OCI-LY3 (cell line): Measurements from ENCODE around the gene GMPS.

Source experiments
- CTCF ChIP-seq: fragments of 200-600, 300-600 bp; sonication (generic); IDR thresholded peaks from 2 replicates; pipeline ENCODE4 v1.5.1; 2014; ENCODE audit warnings: antibody characterized with exemption, low read length, low read depth
- EZH2phosphoT487 ChIP-seq: fragments of 200-600 bp; shearing (Covaris generic); IDR thresholded peaks from 2 replicates; pipeline ENCODE4 v1.6.1; 2018; ENCODE audit warnings: antibody characterized with exemption, mixed run types, low read depth

- TF ChIP-seq CTCF (no peak), EZH2phosphoT487 (no peak)
These were observed 5.6 kb downstream of the GMPS start for GRCh38 chr3:155876037-155876436.
